ENCODE measurements around the gene ARHGEF25. TPM values are rescaled to one million over a fixed set of nuclear protein-coding genes. Genes with fewer than 3 reads are reported as not detected.

The ARHGEF25 gene
- total and polyA plus RNA-seq, 2 donors (not counting 1 experiment from before 2014, with no cell fraction given): 0.12 TPM; not detected in 1

- no peak overlapping the region for H3K27ac ChIP-seq (ENCODE audit: low read length in 2 of 2)
- H3K4me3 ChIP-seq (ENCODE audit: control extremely low read depth in 1 of 5, extremely low read depth in 1 of 5, insufficient read depth in 1 of 5, low read depth in 2 of 5, low read length in 4 of 5): no peak overlapping the region
- no peaks in the 10 kb centered on the region for H3K9me3 ChIP-seq (ENCODE audit: control extremely low read depth in 1 of 3, control insufficient read depth in 2 of 3, insufficient read depth in 1 of 3, low read length in 2 of 3)
- Mint-ChIP-seq H3K27me3 (peaks cover 9% of the 10 kb centered on the region), H3K9me3 (ENCODE audit: insufficient read depth) (no peaks in the 10 kb centered on the region), H3K27ac (no peak overlapping the region), H3K4me1 (no peaks in the 10 kb centered on the region), H3K4me3 (no peak overlapping the region)
- H3K36me3 ChIP-seq (replicated peaks in 1 of 2; ENCODE audit: control extremely low read depth in 1 of 2, control insufficient read depth in 1 of 2, extremely low read depth in 1 of 2, insufficient read depth in 2 of 2, low read length in 1 of 2): no peaks in the 10 kb centered on the region
- no peaks in the 10 kb centered on the region for H3K4me1 ChIP-seq (ENCODE audit: control insufficient read depth in 2 of 2, insufficient read depth in 2 of 2, low read length in 2 of 2)
- CTCF ChIA-PET: interaction anchor here (0.9 to 3.5 kb wide), 3 partner anchors 9 to 47 kb away, joined by 3 to 17 read pairs (median 4); no protein-coding TSS in a partner anchor
- H3K79me2 ChIP-seq (ENCODE audit: control insufficient read depth, insufficient read depth, low read length): no peaks in the 10 kb centered on the region
- DNase-seq (no peak), ATAC-seq (ENCODE audit: low read depth) (no peak)
- no peak overlapping the region for H2AFZ ChIP-seq (ENCODE audit: insufficient read depth, low read depth, low read length, poor library complexity, severe bottlenecking)
- POLR2A ChIA-PET: no interaction called here
- peaks cover 0 to 4% (median 0%) of the 10 kb centered on the region in 4 experiments for H3K27me3 ChIP-seq (replicated peaks in 1 of 4; ENCODE audit: control extremely low read depth in 1 of 4, control insufficient read depth in 3 of 4, insufficient read depth in 4 of 4, low read length in 3 of 4)
- no peak overlapping the region for H3K4me2 ChIP-seq (replicated peaks; ENCODE audit: low read depth, low read length, poor library complexity, severe bottlenecking)
- 83% methylated on average over 9 of the region's 12 CpGs for WGBS (ENCODE audit: insufficient coverage)
- intact Hi-C loops (cut with micrococcal nuclease): no loop called here
- no peak overlapping the region for H3K9ac ChIP-seq (ENCODE audit: low read length)
- no peaks in the 10 kb centered on the region for H4K20me1 ChIP-seq (ENCODE audit: control insufficient read depth, insufficient read depth, low read length, poor library complexity, severe bottlenecking)
- TF ChIP-seq EZH2 (IDR thresholded peaks at IDR 0.05; ENCODE audit: borderline replicate concordance, insufficient read depth, low read depth, low read length, poor library complexity, severe bottlenecking) (no peak), CTCF (IDR thresholded peaks at IDR 0.05) (no peak)
Observed at GRCh38 chr12:57575771-57576612, 35.2 kb upstream of the ARHGEF25 start.

GRCh38 chr12:57576613-57577160 lies 34.5 kb upstream of the ARHGEF25 start:
- no peak overlapping the region for H2AFZ ChIP-seq (ENCODE audit: insufficient read depth, low read depth, low read length, poor library complexity, severe bottlenecking)
- Mint-ChIP-seq H3K27me3 (peaks cover 7% of the 10 kb centered on the region), H3K27ac (no peak overlapping the region), H3K4me3 (no peak overlapping the region), H3K9me3 (ENCODE audit: insufficient read depth) (no peaks in the 10 kb centered on the region), H3K4me1 (no peaks in the 10 kb centered on the region)
- ChIA-PET CTCF (interaction anchor here (3.5 kb wide), 1 partner anchor 9 kb away, joined by 17 read pairs; no protein-coding TSS in a partner anchor), POLR2A (interaction anchor here (0.5 kb wide), 1 partner anchor 9 kb away, joined by 3 read pairs; no protein-coding TSS in a partner anchor)
- no peak overlapping the region for H3K4me3 ChIP-seq (ENCODE audit: control extremely low read depth in 1 of 5, extremely low read depth in 1 of 5, insufficient read depth in 1 of 5, low read depth in 2 of 5, low read length in 4 of 5)
- peaks cover 0 to 9% (median 0%) of the 10 kb centered on the region in 4 experiments for H3K27me3 ChIP-seq (replicated peaks in 1 of 4; ENCODE audit: control extremely low read depth in 1 of 4, control insufficient read depth in 3 of 4, insufficient read depth in 4 of 4, low read length in 3 of 4)
- no peak overlapping the region for H3K4me2 ChIP-seq (replicated peaks; ENCODE audit: low read depth, low read length, poor library complexity, severe bottlenecking)
- no peak for DNase-seq
- H3K9me3 ChIP-seq (ENCODE audit: control extremely low read depth in 1 of 3, control insufficient read depth in 2 of 3, insufficient read depth in 1 of 3, low read length in 2 of 3): no peaks in the 10 kb centered on the region
- ATAC-seq (ENCODE audit: low read depth): no peak
- no peak overlapping the region for H3K9ac ChIP-seq (ENCODE audit: low read length)
- intact Hi-C loops (cut with micrococcal nuclease): no loop called here
- 93% methylated on average over 7 of the region's 9 CpGs for WGBS (ENCODE audit: insufficient coverage)
- no peaks in the 10 kb centered on the region for H3K79me2 ChIP-seq (ENCODE audit: control insufficient read depth, insufficient read depth, low read length)
- no peaks in the 10 kb centered on the region for H4K20me1 ChIP-seq (ENCODE audit: control insufficient read depth, insufficient read depth, low read length, poor library complexity, severe bottlenecking)
- TF ChIP-seq CTCF (IDR thresholded peaks at IDR 0.05): no peak
- TF ChIP-seq EZH2 (IDR thresholded peaks at IDR 0.05; ENCODE audit: borderline replicate concordance, insufficient read depth, low read depth, low read length, poor library complexity, severe bottlenecking): no peak
- H3K4me1 ChIP-seq (ENCODE audit: control insufficient read depth in 2 of 2, insufficient read depth in 2 of 2, low read length in 2 of 2): no peaks in the 10 kb centered on the region
- no peaks in the 10 kb centered on the region for H3K36me3 ChIP-seq (replicated peaks in 1 of 2; ENCODE audit: control extremely low read depth in 1 of 2, control insufficient read depth in 1 of 2, extremely low read depth in 1 of 2, insufficient read depth in 2 of 2, low read length in 1 of 2)
- H3K27ac ChIP-seq (ENCODE audit: low read length in 2 of 2): no peak overlapping the region

All from B cell (primary cell).